GM19455 (cell line): ENCODE measurements around the gene ALDH3B2.
"Not testable (repeated sequence)": the region's sequence is repeated elsewhere in the genome, so short reads cannot be mapped to it uniquely, and the experiment has no call there.

ENCODE experiments used
- ATAC-seq: cut with Tn5 transposase; IDR thresholded peaks from one replicate; pipeline ENCODE4 v1.9.1; 2021; ENCODE audit not compliant: unreplicated experiment

The ALDH3B2 gene

DNA sequence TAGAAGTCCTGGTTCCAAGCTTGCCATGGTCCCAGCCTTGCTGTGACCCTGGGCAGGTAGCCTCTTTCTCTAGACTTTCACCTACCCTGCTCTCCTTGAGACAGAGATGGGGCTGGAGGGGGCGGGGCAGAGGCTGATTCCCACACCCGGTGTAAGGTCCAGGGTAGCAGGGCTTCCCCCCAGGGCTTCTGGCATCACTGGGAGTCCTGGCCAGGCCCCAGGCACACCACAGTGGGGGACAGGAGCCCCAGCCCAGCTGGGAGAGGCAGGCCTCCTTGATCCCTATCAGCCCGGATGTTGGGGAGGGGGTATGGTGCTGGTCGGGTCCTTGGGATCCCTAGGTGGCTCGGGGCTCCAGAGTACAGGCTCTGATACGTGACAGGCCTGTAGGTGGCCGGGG lies 43.0 kb downstream of the ALDH3B2 start:
- no peak for ATAC-seq

DNA sequence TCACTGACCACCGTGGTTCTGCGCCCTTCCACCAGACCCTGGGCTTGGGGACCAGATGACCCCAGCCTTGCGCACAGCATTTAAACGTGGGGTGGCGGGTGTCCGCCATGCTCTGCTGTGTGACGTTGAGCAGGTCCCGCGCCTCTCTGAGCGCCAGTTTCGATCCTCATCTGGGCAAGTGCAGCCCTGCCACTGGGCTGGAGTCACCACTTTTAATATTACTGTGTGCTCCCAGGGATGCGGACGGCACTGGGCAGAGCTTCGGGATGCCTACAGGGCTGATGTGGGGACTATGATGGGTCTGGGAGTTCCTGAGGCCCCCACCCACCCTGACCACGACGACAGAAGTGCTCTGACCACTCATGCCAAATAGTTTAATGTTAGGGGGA lies 43.5 kb downstream of the ALDH3B2 start:
- no peak for ATAC-seq

DNA sequence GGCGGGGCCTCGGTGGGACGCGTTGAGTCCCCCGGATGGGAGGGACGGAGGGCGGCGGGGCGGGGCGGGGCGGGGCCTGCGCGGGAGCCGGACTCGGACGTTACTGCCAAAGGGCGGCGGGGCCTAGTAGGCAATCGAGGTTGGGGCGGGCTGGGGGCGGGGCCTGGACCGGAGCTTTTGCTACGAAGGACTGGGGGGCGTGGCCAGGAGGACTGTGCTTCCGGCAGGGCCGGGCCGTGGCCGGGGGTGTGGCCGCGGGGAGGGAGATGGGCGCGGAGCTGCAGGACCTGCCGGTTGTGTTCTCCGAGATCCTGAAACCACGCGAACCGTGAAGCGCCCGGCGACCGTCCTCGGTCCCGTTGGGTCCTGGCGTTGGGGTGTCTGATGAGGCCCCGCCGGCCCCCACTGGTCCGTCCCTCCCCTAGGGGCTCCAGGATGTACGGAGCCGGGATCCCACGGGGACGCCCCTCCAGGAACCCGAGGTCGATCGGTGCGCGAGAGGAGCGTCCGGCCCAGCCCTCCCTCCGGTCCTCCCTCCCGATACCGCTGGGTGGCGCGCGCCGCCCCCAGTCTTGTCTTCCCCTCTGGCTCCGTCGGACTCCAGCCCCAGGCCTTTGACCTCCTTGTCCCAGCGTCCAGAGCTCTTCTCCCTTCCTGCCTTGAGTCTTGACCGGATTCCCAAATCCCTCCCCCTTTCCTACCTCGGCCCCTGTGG lies 44.0 kb downstream of the ALDH3B2 start:
- peak; percentile 52 for ATAC-seq

DNA sequence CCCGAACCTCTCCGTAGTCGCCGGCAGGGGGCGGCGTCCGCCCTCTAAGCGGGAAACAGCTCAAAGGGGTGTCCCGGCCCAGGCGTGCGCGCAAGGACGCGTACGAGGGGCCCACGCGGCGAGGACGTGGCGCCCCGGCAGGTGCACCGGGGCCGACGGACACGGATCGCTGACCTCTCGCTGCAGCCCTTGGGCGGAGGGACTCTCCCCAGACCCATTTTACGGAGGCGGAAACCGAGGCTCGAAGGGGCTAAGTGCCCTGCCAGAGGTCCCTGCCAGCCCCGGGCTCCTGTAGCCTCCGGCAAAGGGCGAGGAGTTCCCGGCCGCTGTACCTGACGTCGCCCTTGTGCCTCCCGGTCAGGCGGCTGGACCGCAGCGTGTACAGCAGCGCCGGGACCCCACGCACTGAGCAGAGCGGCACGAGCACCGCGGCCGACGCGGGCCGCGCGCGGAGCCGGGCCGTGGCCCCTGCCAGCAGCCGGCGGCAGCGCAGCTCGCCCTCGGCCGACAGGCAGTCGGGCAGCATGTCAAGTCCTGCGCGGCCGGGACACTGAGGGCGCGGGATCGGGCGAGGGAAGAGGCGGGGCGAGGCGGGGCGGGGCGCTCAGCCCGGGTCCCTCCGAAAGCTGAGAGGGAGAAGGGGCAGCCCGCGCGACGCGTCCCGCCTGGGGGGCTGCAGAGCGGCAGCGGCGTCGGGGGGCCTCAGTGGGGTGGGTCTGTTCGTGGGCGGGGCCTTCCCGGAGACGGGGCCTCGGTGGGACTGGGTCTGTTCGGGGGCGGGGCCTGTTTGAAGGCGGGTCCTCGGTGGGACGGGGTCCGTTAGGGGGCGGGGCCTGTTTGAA lies 44.8 kb downstream of the ALDH3B2 start, which contains the start of gene NUDT8:
Gene NUDT8, minus strand, starts transcription at position 552 of the 842 bp plus-strand sequence. Its CDS starts 26 bp downstream, at position 526.
- peak; percentile 38 for ATAC-seq

DNA sequence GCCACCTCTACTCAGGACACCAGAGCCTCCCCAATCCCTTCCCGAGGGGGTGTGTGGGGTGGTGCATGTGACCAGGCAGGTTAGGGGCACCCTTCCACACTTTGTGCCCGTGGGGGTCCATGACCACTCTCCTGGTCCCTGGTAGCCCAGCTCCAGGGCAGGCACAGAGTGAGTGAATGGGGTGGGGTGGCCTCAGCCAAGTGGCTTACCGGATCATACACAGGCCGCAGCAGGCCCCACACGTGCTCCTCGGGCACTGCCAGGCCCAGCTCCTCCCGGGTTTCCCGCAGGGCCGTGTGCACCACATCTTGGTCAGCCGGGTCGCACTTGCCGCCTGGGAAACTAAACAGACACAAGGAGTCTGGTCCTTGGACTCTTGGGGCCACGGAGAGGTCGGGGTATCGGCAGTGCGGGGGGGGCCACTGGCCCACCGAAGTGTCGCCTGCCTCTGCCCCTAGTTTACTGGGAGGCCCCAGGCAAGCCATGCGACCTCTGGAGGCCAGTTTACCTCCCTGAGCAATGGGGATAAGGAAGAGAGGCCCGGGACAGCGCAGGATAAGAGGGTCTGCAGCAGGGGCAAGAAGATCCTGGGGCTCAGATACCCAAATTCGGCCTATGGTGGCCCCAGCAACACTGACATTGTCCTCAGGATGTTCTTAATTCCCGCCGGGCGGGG lies 45.6 kb downstream of the ALDH3B2 start:
- ATAC-seq = no peak

DNA sequence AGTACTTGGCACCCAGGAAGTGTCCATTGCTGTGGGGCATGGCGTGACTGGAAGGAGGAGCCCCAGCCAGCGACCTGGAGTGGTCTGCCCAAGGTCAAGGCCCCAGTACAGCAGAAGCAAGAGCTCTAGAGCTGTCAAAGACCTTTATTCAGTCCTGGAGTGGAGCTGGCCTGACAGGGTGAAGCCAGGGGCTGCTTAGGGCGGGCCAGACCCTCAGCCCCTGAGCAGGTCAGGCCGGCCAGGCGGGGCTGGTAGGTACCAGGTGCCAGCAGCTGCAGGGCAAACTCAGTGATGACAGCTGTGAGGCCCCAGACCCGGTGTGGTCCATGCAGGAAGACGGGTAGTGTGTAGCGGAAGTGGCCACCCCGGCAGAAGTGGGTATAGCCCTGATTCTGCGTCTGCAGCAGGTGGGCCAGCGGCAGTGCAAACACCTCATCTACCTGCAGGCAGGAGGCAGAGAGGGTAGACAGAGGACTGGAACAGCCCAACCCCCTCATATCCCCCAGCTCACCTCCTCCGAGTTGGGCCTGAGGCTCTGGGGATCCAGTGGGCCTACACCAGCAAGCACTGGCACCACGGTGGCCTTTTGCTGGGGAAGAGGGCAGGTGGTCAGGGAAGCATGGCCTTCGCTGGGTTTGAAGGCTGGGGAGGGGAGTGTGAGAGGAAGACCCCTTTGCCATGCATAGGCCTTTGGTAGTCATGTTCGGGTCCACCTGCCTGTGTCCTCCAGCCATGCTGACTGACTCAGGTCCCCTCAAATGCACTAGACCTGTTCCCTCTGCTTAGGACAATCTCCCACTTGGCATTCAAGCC lies 46.4 kb downstream of the ALDH3B2 start:
- no peak for ATAC-seq

DNA sequence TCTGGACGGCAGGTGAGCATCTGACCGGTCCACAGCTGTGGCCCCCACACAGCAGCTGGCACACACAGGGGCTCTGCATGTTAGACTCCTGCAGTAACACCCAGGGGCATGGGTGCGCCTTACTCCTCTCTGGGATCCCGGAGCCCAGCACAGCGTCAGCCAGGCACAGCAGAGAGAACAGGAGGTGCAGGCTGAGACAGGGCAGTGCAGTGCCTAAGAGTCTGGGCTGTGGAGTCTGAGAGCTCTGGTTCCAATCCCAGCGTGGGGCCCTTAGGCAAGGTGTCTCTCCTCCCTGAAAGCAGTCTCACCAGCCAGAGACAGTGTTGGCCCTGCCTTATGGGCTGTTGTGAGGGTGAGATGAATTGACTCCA lies 47.0 kb downstream of the ALDH3B2 start:
- ATAC-seq = no peak

DNA sequence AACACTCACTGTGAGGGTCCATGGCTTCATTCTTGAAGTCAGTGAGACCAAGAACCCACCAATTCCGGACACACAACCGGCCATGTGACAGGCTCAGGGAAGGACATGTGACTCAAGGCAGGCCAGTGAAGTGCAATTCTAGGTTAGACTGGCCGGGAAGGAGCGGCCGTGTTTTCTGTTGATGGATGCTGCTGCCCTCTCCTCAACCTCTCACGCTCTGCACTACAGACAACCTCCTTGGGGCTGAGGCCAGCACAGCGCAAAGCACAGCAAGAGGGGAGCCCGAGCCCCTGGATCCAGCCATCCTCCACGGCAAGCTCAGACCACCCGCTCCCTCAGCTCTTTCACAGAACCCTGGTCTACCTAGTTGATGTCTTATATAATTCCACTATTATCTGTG lies 47.5 kb downstream of the ALDH3B2 start:
- no peak for ATAC-seq

DNA sequence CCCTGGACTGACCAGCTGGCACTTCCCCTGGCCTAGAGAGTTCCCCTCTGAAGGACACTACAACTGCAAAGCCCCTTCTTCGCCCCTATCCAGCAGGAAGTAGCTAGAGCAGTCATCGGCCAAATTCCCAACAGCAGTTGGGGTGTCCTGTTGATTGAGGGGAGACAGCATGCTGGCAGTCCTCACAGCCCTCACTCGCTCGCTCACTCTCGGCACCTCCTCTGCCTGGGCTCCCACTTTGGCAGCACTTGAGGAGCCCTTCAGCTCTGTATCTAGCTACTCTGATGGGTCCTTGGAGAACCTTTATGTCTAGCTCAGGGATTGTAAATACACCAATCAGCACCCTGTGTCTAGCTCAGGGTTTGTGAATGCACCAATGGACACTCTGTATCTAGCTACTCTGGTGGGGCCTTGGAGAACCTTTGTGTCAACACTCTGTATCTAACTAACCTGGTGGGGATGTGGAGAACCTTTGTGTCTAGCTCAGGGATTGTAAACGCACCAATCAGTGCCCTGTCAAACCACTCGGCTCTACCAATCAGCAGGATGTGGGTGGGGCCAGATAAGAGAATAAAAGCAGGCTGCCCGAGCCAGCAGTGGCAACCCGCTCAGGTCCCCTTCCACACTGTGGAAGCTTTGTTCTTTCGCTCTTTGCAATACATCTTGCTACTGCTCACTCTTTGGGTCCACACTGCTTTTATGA lies 48.1 kb downstream of the ALDH3B2 start:
- not testable (repeated sequence) for ATAC-seq

DNA sequence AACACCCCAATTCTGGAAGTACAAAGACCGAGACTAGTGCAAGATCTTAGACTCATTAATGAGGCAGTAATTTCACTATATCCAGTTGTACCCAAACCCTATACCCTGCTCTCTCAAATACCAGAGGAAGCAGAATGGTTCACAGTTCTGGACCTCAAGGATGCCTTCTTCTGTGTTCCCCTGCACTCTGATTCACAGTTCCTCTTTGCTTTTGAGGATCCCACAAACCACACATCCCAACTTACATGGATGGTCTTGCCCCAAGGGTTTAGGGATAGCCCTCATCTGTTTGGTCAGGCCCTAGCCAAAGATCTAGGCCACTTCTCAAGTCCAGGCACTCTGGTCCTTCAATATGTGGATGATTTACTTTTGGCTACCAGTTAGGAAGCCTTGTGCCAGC lies 50.6 kb downstream of the ALDH3B2 start:
- ATAC-seq = not testable (repeated sequence)

DNA sequence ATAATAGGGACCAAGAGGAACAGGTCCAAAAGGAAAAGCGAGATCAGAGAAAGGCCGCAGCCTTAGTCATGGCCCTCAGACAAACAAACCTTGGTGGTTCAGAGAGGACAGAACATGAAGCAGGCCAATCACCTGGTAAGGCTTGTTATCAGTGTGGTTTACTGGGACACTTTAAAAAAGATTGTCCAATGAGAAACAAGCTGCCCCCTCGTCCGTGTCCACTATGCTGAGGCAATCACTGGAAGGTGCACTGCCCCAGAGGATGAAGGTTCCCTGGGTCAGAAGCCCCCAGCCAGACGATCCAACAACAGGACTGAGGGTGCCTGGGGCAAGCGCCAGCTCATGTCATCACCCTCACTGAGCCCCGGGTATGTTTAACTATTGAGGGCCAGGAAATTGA lies 51.5 kb downstream of the ALDH3B2 start:
- not testable (repeated sequence) for ATAC-seq

DNA sequence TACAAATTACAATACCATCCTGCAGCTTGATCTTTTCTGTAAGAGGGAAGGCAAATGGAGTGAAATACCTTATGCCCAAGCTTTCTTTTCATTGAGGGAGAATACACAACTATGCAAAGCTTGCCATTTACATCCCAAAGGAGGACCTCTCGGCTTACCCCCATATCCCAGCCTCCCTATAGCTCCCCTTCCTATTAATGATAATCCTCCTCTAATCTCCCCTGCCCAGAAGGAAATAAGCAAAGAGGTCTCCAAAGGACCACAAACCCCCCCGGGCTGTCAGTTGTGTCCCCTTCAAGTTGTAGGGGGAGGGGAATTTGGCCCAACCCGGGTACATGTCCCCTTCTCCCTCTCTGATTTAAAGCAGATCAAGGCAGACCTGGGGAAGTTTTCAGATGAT lies 52.5 kb downstream of the ALDH3B2 start:
- not testable (repeated sequence) for ATAC-seq

DNA sequence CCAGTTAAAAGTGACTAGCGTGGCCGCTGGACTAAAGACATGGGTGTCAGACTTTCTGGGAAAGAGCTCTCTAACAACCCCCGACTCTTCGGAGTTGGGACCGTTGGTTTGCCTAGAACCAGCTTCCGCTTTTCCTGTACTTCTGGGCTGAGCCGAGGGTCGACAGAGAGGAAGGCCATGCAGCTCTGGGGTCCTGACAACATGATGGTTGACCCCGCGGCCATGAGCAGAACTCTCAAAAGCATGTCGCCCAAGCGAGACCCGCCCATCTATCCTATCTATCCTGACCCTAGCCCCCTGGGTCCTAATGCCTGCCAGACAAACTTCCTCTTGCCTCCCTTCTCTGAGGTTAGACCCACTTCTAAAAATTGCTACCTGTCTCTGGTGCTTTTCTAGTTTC lies 53.8 kb downstream of the ALDH3B2 start:
- ATAC-seq = not testable (repeated sequence)

DNA sequence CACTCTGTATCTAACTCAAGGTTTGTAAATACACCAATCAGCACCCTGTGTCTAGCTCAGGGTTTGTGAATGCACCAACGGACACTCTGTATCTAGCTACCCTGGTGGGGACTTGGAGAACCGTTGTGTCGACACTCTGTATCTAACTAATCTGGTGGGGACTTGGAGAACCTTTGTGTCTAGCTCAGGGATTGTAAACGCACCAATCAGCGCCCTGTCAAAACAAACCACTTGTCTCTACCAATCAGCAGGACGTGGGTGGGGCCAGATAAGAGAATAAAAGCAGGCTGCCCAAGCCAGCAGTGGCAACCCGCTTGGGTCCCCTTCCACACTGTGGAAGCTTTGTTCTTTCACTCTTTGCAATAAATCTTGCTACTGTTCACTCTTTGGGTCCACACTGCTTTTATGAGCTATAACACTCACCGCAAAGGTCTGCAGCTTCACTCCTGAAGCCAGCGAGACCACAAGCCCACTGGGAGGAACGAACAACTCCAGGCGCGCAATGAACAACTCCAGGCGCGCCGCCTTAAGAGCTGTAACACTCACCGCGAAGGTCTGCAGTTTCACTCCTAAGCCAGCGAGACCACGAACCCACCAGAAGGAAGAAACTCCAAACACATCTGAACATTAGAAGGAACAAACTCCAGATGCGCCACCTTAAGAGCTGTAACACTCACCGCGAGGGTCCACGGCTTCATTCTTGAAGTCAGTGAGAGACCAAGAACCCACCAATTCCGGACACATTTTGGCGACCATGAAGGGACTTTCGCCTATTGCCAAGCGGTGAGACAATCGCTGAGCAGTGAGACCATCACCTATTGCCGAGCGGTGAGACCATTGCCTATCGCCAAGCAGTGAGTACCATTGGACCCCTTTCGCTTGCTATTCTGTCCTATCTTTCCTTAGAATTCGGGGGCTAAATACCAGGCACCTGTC lies 54.5 kb downstream of the ALDH3B2 start:
- ATAC-seq = not testable (repeated sequence)

DNA sequence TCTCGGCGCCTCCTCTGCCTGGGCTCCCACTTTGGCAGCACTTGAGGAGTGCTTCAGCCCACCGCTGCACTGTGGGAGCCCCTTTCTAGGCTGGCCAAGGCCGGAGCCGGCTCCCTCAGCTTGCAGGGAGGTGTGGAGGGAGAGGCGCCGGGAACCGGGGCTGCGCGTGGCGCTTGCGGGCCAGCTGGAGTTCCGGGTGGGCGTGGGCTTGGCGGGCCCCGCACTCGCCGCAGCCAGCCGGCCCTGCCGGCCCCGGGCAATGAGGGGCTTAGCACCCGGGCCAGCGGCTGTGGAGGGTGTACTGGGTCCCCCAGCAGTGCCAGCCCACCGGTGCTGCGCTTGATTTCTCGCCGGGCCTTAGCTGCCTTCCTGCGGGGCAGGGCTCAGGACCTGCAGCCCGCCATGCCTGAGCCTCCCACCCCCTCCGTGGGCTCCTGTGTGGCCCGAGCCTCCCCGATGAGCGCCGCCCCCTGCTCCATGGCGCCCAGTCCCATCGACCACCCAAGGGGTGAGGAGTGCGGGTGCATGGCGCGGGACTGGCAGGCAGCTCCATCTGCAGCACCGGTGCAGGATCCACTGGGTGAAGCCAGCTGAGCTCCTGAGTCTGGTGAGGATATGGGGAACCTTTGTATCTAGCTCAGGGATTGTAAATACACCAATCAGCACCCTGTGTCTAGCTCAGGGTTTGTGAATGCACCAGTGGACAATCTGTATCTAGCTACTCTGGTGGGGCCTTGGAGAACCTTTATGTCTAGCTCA lies 55.3 kb downstream of the ALDH3B2 start:
- not testable (repeated sequence) for ATAC-seq

DNA sequence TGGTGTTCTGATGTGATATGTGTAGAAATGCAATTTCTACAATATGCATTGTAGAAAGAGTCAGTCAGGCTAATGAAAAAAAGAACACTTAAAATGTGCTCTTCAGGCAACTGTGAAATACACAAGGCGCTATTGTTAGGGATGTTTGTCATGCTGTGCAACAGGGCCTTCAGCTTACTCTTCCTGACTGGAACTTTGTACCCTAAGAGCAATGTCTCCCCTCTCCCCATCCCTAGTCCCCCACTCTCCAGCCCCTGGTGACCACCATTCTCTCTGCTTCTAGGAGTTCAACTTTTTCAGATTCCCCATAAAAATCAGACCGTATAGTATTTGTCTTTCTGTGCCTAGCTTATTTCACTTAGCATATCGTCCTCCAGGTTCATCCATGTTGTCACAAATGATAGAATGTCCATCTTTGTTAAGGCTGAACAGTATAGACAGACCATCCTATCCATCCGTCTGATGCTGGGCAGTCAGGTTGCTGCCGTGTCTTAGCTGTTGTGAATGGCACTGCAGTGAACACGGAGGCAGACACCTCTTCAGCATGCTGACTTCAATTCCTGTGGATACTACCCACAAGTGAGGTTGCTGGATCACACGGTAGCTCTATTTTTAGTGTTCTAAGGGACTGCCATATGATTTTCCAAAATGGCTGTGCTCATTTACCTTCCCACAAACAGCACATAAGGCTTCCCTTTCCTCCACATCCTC lies 57.0 kb downstream of the ALDH3B2 start:
- no peak for ATAC-seq

DNA sequence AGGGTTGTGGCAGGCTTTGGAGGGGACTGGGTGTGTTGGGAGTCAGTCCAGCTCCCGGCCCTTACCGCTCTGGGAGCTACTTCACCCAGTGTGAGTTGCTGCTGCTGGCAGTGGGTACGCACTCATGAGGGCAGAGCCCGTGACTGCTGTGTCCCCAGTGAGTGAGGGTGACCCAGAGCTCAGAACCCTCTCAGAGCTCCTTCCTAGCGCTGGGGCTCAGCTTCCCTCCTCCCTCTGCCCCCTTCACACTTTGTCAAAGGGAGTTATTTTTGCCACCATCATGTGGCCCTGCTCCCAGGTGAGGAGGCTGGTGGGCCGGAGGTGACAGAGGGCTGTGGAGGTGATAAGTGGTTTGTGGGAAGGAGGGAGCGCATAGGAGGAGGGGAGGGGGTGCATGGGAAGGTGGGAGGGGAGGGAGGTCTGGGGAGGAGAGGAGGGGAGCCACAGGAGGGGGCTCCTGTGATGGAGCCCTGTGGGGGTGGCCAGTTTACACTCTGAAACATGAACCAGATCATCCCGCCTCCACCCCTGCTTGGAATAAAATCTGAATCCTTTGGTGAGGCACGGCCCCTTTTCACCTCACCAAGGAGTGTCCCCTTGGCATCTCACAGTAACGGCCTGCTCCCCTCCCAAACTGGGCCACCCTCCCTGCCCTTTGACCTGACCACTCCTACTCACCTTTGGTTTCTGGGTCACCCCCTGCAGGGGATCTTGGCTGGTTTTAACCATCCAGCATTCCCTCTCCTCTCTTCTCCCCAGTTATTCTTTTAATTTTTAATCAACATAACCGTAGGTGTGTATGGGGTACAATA lies 57.8 kb downstream of the ALDH3B2 start:
- no peak for ATAC-seq
